GM19043 (cell line): Measurements from ENCODE around the gene CHRM1.

Source experiments
- ATAC-seq: cut with Tn5 transposase; IDR thresholded peaks from one replicate; pipeline ENCODE4 v1.9.1; 2021; ENCODE audit warnings: low read depth; ENCODE audit not compliant: unreplicated experiment

The CHRM1 gene

DNA sequence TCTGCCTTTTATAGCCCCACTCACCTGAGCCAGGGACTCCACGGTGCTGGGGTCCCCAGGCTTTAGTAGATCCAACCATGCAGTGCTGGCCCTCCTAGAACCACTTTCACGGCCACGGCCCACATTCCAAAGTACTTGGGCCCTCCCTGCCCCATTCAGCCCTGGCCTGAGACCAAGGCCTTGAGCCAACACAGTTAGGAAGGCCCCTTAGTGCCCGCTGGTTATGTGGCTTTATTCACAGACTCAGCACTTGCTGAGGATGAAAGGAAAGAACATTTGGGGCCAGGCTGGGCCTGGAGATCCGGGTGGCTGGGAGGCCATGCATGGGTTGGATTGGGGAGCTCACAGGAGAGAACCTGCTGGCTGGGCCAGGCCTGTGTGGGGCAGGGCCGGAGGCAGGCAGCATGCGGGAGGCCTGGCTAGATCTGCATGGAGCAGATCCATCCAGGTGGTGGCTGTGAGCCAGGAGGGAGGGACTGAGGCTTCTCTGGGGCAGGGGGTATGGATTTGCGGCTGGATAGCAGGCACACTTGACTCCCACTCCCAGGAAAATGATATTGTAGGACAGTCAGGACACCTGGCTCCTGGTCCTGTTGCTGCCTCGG lies 12.6 kb downstream of the CHRM1 start:
- ATAC-seq: no peak

DNA sequence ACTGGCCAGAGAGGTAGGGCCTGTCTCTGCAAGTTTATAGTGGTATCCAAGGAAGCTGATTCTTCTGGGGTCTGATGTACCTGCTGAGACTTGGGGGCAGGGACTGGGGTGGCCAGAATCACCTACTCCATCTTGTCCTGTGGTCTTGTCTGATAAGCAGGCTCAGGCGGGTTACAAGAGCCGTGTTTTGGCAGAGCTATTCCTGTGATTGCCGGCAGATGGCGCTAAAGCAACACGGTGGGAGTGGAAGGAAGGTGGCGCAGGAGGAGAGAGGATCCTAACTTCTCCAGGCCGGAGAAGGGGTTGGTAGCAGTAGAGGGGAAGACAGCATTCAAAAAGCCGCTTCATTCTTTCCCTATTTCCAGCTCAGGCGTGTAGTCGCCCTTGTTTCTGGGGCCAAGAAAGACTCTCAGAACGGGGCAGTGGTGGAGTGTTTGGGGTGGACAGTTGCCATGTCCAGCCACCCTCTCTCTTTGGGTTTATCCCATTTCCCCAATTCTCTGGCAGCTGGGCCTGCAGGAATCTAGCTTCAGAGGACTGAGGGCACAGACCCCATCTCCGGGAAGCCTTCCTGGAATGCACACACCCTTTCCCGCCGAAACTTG lies 15.1 kb downstream of the CHRM1 start:
- ATAC-seq: no peak

DNA sequence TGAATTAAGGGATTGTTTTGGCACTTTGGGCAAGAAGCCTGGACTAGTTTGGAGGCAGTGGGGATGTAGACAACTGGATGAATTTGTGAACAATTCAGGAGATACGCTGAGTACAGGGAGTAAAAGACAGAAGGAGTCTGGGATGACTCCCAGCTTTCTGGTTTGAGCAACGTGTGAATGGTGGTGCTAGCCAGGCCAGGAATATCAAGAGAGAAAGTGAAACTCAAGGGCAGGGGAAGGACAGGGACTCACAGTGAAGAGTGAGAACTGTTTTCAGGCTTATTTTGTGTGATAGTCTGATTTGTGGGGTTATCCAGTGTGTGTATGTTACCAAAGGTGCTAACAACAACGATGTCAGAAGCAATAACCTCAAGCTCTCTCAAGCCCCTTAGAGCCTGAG lies 15.9 kb downstream of the CHRM1 start:
- no peak for ATAC-seq

DNA sequence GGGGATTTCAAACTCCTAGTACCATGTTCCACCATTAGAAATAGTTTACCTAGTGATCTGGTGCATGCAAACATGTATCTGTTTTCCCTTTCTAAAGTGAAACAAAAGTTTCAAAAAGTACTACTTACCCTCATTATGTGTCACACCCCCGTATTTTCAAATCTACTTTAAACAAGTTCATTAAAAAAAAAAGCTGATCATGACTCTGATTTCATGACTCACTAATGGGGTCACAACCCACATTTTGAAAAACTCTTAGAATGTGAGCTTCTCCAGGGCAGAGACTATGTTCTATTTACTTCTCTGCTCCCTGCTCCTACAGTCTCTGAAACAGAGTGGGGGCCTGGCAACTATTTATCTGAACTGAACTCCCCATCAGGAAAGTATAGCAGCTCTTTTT lies 18.2 kb downstream of the CHRM1 start:
- ATAC-seq: no peak

DNA sequence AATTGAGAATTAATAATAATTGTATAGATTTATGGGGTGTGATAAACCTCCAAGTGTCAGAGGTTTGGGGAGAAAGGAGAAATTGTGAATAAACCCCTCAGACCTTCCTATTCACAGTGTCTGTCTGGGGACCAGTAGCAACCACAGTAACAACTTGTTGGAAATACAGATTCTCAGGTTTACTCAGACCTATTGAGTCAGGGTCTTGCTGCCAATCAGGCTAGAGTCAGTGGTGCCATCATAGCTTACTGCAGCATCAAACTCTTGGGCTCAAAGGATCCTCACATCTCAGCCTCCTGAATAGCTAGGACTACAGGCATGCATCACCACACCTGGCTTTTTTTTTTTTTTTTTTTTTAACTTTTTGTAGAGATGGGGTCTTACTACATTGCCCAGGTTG lies 23.1 kb downstream of the CHRM1 start:
- no peak for ATAC-seq

DNA sequence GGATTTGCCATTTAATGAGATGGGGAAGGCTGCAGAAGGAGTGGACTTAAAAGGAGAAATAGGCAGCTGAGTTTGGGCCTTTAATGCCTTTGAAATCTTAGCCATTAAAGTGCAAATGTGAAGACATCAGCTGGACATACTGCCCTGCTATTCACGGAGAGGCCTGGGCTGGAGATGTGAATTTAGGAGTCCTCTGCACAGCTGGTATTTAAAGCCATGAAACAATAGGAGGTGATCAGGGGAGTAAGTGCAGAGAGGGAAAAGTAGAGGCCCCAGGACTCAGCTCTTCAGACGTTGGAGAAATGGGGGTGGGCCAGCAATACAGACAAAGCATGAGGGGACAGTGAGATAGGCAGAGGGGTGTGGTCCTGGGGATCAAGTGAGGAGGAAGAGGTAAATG lies 23.9 kb downstream of the CHRM1 start:
- ATAC-seq: no peak

DNA sequence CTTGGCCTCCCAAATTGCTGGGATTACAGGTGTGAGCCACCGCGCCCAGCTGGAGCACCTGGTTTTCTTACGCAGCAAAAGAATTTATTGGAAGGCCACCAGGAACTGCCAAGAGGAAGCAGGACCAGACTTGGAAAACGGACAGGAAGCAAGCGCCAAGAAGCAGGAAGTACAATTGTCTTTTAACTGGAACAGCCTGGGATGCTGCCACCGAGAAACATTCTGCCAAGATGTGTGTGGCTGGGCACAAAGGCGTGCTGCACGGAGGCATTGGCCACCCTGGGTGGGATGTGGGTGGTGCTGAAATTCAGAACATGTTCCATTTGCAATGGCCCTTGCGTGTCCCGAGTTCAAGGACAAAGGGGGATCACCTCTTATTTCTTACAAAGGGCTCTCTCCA lies 25.1 kb downstream of the CHRM1 start:
- ATAC-seq: no peak

DNA sequence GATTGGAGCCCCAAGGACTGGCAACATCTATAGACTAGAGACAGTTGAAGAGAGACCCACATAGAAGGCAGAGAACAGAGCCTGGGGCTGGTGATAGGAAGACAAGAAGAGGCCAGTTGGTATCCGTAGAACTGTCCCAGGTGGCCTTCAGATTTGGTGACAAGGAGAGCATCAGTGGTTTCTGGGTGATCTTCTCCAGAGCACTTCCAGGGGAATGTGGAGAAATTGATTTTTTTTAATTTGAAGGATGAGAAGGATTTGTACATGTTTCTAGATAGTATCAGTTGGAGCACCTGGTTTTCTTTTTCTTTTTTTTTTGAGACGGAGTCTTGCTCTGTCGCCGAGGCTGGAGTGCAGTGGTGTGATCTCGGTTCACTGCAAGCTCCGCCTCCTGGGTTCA lies 25.7 kb downstream of the CHRM1 start:
- ATAC-seq: no peak

DNA sequence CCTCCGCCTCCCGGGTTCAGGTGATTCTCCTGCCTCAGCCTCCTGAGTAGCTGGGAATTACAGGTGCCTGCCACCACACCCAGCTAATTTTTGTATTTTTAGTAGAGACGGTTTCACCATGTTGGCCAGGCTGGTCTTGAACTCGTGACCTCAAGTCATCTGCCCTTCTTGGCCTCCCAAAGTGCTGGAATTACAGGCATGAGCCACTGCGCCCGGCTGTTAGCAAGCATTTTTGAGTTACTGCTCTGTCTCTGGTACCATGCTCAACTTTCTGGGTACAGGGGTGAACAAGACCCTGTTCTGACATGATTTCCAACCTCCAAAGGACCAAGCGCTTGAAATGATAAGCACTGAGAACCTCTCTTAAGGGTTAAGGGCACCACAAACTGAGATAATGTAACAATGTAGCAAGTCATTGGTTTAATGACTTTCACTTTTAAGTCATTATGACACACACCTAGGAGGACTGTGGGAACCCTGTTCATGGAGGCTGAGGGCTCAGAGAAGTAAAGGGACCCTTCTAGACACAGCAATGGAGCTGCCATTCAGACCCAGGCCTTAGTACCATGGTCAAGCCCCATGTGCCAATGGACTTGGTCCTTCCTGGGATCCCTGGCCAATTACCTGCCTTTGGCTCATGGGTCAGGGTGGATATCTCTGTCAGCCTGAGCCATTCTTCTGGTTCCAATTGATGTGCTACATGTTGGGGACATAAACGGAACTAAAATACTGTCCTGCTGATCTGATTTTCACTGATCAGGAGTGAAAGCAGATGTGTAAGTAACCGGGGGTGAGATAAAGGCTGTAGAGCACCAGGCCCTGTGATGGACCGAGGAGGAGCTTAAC lies 28.9 kb downstream of the CHRM1 start:
- ATAC-seq: no peak

DNA sequence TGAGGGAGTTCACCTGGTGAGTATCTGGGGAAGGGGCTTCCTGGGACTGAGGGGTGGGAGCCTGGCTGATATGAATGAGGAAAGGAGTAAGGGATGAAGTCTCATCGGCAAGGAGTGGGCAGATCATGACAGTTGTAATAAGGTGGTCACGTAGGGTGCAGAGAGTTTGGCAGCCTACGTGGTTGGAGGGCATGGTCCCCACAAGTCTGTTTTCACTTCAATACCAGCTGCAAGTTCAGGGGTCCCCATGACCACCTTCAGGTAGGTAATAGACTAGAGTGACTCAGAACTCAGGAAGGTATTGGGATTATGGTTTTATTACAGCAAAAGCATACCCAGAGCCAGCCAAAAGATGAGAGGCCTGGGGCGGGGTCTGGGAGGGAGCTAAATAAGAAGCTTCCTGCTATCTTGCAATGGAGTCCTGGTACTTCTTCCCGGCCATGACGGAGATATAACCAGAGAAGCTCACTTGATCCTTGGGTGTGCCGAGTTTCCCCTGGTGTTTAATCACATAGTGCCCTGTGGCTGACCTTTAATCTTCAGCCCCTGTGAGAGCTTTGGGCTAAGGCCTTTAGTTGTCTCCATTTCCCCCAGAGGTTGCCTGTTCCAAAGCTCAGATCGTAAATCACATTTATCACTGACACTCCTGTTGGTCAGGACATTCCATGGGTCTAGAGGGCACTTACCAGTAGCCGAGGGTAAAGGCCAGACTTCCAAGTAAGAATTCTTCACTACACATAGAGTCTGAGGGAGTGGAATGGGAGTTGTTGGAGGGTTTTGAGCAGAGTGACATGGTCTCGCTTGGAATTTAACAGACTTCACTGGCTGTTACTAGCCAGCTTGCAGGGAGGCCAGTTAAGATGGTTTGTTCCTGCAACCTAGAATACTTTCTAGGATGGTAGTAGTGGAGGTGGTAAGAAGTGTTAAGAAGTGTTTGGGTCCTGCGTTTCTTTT lies 31.4 kb downstream of the CHRM1 start:
- ATAC-seq: no peak

DNA sequence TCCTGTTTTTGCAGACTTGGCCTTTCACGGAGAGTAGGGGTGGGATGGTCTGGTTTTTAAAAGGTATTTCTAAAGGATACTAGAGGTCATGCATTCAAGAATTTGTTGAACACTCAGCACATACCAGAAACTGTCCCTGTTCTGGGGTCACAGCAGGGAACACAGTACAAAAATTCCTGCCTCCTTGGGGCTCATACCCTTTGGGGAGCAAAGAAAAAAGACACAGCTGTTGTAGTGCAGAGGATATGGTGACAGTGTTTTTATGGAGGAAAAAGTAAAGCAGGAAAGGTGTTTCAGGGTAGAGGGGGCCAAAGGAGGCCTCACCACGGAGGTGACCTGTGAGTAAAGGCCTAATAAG lies 32.1 kb downstream of the CHRM1 start:
- no peak for ATAC-seq

DNA sequence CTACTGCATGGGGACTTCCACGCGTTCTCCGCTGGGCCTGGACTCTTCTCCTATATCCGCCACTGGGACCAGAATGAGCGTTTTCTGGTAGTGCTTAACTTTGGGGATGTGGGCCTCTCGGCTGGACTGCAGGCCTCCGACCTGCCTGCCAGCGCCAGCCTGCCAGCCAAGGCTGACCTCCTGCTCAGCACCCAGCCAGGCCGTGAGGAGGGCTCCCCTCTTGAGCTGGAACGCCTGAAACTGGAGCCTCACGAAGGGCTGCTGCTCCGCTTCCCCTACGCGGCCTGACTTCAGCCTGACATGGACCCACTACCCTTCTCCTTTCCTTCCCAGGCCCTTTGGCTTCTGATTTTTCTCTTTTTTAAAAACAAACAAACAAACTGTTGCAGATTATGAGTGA lies 32.8 kb downstream of the CHRM1 start:
- no peak for ATAC-seq

DNA sequence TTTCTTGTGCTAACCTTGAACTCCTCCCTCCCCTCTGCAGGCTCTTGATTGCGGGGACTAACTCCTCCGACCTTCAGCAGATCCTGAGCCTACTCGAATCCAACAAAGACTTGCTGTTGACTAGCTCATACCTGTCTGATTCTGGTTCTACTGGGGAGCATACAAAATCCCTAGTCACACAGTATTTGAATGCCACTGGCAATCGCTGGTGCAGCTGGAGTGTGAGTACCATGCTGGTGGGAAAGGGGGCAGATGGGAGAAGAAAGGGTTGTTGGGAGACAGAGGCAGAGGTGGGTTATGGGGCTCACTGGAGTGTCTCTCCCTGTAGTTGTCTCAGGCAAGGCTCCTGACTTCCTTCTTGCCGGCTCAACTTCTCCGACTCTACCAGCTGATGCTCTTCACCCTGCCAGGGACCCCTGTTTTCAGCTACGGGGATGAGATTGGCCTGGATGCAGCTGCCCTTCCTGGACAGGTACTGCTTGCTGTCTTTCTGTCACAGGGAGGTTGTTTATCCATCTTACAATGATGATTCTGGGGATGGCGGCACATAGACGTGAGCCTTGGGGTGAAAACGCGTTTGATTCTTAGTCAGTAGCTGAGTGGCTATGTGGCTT lies 35.9 kb downstream of the CHRM1 start:
- ATAC-seq: no peak

DNA sequence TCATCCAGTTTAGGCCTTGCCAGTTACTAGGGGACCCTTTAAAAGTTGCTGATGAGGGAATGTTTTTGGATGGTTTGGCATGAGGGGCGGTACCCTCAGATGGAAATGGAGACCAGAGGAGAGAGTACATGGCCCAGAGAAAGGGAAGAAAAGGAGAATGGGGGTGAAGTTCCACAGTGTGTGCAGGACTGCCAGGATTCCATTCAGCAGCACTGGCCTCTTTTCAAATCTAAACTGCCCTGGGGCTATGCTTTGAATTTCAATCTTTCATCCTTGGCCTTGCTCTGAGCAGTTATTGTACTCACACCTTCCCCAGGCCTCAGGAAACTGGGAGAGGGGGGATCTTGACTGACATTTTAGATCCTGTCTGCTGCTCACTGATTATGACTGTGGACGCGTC lies 37.5 kb downstream of the CHRM1 start:
- ATAC-seq: no peak

DNA sequence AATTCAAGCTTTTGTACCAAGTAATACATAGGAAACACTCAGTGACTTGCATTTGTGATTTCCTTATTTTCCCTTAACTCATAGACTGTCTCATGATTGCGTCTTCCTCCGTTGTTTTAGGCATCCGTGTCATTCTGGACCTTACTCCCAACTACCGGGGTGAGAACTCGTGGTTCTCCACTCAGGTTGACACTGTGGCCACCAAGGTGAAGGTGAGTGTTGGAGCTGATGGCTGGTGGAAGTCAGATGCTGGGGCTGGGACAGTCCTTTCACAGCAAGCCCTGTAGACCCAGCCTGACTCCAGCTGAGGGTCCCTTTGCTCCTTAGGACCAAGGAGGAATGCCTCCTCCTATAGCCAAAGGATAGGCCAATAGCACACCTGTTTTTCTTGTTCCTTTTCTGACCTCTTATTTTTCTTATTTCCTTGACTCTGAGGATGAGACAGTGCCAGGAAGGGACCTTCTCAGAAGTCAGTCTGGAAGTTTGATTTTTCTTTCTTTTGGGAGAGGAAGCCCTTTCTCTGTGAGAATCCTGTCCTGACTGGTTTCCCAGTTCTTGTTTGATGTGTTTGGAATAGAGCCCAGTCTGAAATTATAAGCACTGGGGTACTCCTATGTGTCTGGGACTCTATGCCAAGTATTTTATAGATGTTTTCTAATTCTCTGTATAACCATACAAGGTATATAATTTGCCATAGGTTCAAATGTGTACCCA lies 38.2 kb downstream of the CHRM1 start:
- ATAC-seq: no peak

DNA sequence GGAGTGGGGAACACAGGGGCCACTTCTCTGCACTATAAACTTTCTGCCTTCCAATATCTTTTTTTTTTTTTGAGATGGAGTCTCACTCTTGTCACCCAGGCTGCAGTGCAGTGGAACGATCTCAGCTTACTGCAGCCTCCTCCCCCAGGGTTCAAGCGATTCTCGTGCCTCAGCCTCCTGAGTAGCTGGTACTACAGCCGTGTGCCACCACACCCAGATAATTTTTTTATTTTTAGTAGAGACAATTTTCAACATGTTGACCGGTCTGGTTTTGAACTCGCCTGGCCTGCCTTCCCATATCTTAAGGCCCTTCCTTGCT lies 38.8 kb downstream of the CHRM1 start:
- no peak for ATAC-seq

DNA sequence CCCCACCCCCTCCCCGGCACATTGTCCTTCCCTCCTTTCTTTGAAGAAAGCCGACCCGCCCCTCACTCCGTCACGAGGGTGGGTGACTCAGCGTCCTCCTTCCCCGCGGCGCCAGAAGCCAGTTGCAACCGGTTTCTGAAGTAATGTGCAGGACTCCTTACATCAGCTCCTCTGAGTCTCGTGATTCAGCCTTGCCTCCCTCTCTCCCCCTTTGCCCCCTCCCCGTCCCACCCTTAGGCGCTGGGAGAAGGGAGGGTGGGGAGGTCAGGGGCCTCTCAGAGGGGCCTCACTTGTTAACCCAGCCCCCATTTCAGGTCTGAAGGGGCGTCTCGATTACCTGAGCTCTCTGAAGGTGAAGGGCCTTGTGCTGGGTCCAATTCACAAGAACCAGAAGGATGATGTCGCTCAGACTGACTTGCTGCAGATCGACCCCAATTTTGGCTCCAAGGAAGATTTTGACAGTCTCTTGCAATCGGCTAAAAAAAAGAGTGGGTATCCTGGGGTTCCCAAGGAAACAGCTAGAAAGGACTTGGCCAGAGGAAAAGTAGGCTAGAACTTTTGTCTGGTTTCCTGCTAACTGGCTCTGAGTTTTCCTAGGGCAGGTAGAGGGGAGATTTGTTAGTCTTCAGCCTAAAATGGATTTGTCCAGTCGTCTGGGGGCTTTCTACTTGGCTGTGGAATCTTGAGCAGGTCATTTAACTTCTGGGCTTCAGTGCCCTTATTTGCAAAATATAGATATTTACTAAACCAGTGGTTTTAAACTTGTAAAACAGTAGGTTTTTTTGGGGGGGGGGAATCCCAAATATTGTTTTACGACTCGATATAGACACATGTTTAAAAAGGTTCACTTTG lies 39.4 kb downstream of the CHRM1 start:
- peak; percentile 54 for ATAC-seq

DNA sequence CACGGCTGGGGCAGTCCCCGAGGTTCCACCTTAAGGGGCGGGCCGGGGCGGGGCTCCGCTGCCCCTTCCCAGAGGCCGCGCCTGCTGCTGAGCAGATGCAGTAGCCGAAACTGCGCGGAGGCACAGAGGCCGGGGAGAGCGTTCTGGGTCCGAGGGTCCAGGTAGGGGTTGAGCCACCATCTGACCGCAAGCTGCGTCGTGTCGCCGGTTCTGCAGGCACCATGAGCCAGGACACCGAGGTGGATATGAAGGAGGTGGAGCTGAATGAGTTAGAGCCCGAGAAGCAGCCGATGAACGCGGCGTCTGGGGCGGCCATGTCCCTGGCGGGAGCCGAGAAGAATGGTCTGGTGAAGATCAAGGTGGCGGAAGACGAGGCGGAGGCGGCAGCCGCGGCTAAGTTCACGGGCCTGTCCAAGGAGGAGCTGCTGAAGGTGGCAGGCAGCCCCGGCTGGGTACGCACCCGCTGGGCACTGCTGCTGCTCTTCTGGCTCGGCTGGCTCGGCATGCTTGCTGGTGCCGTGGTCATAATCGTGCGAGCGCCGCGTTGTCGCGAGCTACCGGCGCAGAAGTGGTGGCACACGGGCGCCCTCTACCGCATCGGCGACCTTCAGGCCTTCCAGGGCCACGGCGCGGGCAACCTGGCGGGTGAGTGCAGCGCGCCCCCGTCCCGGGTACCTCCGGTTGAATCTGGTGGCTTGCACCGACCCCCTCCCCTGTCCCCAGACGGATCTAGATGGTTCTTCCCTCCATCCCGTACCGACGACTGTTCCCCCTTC lies 40.2 kb downstream of the CHRM1 start, which contains the start of gene SLC3A2:
SLC3A2 (plus strand) TSS at position 94 of the 776 bp plus-strand sequence; CDS start at position 222, 128 bp downstream.
- ATAC-seq: peak; percentile 80
